Right kidney (tissue), 1 donor: ENCODE data around the gene KRT82.
A peak's percentile ranks its signal among the peaks of the same experiment; 100 is the strongest.

Experiments
- DNase-seq: peaks from one replicate; pipeline ENCODE4 v3.0.0-alpha.2; 2016

The KRT82 gene

GRCh38 chr12:52436000-52436827 lies 30.1 kb upstream of the KRT82 start:
- DNase-seq, result no peak

DNA sequence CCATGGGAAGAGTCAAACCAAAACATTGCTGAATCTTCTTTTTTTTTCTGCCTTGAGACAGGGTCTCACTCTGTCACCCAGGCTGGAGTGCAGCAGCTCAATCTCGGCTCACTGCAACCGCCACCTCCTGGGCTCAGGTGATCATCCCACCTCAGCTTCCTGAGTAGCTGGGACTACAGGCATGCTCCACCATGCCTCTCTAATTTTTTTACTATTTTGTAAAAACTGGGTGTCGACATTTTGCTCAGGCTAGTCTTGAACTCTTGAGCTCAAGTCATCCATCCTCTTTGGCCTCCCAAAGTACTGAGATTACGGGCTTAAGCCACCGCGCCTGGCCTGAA lies 29.5 kb upstream of the KRT82 start:
- DNase-seq, result no peak

- DNase-seq, result no peak
Observed at GRCh38 chr12:52434760-52435530, 28.8 kb upstream of the KRT82 start.

DNA sequence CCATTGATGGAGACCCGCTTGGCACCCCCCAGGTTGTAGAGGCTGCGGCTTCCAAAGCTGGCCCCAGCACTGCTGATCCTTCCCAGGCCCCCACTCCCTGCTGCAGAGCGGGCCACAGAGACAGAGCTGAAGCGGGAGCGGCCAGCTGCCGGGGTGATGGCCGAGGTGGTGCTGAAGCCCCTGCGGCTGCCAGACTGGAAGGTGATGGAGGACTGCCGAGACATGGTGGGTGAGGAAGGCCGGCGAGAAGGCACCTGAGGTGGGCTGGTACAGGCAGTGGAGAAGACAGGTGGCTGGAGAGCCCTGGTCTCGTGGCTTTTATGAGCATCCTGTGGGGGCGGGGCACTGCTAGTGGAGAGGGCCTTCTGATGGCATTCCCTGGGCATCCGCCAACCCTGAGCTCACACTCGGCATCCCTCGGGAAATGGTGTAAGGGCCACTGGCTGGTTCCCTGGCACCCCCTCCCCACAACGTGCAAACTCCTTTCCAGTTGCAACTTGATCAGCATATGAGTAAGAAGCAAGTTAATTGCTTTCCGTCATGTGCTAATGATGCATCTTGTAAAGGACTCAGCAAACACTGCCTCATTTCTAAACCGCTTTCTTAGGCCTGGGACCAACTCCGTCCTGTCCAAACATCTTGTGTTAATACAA lies 28.1 kb upstream of the KRT82 start, which contains the start of gene KRT75:
KRT75 (minus strand) TSS at position 291 of the 653 bp plus-strand sequence; CDS start at position 224, 67 bp downstream.
- DNase-seq, result no peak

GRCh38 chr12:52433501-52434080 lies 27.5 kb upstream of the KRT82 start:
- no peak for DNase-seq

- no peak for DNase-seq
Observed at GRCh38 chr12:52432559-52433207, 26.5 kb upstream of the KRT82 start.

- DNase-seq, result no peak
Observed at GRCh38 chr12:52428121-52428520, 22.0 kb upstream of the KRT82 start.

DNA sequence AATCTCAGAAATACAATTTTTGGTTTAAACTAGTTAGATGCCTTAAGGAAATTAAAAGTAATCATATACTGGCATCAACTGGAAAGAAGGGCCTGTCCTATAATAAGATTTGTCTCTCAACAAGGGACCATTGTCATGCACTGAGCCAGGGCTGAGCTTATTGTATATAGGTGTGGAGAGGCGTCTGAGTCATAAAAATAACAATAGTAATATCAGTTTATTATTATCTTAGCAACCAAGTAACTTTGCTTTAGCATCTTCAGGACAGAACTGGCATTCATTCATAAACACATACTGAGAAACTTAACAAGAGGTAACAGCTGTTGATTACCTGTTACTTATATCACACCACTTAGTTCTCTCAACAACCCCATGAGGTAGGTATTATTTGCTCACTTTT lies 20.9 kb upstream of the KRT82 start:
- DNase-seq, result no peak

DNA sequence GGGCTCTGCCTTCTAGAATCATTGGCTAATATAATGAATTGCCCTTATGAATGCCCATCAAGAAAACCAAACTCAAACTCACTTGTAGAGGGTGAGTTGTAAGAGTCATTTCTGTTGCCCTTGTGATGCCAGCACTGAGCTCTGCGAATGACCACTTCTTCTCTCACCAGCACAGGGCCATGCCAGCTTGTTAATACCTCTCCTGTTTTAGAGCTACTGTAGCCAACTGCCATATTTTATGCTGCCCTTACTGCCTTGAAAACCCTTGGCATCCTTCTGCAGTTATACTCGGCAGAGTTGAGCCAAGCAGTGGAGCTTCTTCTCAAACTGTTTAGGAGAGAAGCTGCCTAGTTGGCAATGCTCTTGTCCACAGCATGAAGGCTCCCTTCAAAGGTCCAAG lies 19.9 kb upstream of the KRT82 start:
- no peak for DNase-seq

GRCh38 chr12:52425466-52425865 lies 19.3 kb upstream of the KRT82 start:
- DNase-seq, result no peak

- peak; percentile 16 for DNase-seq
Observed at GRCh38 chr12:52423661-52424500, 17.7 kb upstream of the KRT82 start.

DNA sequence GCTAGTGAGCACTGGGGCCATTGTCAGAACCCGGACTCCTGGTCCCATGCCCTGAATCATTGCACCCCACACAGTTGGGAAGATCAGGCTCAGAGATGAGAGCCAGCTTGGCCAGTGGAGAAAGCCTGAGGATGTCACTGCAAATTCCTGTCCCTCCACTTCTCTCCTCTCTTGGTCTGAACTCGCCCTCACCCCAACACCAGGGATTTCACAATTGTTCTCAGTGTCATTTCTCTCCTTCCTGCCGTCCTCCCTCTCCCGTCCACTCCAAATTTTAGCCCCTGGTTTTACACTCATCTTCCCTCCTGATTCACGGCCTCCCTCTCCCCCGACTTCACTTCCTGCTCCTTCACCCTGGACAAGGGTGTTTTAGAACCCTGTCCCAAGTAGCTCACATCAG lies 16.9 kb upstream of the KRT82 start:
- no peak for DNase-seq

- DNase-seq, result no peak
Observed at GRCh38 chr12:52419656-52420055, 13.5 kb upstream of the KRT82 start.

GRCh38 chr12:52418576-52419110 lies 12.5 kb upstream of the KRT82 start:
- DNase-seq, result no peak

GRCh38 chr12:52417740-52418139 lies 11.6 kb upstream of the KRT82 start:
- DNase-seq, result no peak

GRCh38 chr12:52416795-52417194 lies 10.7 kb upstream of the KRT82 start:
- no peak for DNase-seq

DNA sequence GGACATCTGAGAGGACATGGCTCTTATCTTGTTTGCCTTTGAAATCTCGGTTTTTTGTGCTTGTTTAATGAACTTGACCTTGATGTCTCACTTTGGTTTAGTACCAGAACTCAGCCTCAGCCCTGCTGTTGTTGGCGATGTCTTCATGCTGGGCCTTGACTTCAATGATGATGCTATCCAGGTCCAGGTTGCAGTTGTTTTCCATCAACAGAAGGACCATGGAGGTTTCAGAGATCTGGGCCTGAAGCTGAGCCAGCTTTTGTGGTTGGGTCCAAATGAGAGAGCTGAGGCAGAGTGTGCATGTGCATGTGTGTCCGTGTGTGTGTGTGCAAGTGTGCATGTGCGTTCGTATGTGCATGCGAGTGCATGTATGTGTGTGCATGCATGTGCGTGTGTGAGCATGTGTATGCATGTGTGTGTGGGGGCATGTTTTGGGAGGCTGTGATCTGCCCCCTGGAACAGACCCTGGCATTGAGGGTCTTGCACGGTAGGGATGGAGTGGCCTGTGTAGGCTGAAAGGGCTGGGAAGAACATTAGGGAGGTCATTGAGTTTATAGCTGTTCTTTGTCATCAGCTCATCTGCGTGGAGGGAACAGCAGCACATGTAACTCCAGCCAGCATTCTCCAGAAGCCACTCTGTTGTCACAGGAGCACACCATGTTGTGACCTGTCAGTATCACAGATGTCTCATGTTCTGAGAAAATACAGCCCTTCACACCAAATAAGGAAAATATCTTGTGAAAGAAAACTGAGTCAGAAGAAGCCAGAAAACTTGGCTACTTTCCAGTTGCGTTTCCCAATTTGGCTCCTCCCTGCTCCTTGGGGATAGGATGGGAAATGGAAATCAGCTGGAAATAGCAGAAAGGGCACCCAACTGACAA lies 10.0 kb upstream of the KRT82 start:
- no peak for DNase-seq

DNA sequence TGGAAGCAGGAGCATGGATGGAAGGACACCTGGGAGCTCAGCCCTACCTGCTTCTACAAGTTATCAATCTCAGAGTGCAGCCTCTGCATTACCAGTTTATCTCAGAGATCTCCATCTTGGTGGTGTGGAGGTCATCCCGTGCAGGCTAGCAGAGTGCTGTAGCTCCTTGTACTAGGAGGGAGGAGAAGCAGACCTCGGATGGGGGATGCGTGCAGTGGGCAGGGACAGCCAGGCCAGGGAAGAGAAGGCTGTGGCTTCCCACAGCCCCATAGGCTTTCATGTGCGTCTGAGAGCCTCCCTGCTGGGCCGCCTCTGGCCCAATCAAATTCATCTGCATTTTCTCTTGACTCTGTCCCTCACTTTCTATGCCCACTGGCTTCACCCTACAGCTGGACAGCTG lies 8.8 kb upstream of the KRT82 start:
- DNase-seq, result no peak

- no peak for DNase-seq
Observed at GRCh38 chr12:52413782-52414345, 7.7 kb upstream of the KRT82 start.

GRCh38 chr12:52413202-52413601 lies 7.1 kb upstream of the KRT82 start:
- no peak for DNase-seq
